ENCODE results near the gene WDR91.

Gene WDR91

DNA sequence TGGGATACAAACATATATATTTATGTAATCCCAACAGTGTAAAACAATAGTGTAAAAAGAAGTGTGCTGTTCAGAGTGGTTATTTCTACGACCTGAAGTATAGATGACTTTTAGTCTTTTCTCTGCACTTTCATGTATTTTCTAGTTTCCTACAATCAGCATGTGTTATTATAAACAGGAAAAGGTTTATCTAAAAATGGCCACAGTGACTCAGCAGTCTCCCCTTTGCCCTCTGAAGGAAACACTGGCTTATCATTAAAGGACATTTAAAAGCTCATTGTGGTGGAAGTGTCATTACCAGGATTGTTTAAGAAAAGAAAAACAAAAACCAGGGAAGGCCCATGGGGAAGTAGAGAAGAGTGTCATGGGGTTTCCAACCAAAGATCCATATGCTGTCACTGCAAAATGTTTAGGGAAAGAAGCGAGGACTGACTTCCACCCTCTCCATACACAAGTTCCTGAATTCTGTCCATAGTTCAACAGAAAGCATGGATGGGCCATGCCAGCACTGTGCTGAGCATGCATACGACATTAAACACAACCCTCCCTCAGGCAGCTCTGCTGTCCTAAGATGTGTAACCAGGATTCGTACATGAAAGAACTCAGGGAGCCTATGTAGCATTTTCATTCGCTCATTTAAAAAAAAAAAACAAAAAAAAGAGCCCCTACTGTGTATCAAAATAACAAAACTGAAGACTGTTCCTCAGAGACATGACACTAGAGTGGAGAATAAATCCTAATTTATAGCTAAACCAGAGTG is 51.0 kb downstream of the WDR91 start:
- DNase-seq = no peak

GRCh38 chr7:135159359-135160085 is 51.8 kb downstream of the WDR91 start:
- no peak for DNase-seq

- no peak for DNase-seq
Observed at GRCh38 chr7:135158874-135159273, 52.5 kb downstream of the WDR91 start.

GRCh38 chr7:135158141-135158655 is 53.1 kb downstream of the WDR91 start:
- no peak for DNase-seq

DNA sequence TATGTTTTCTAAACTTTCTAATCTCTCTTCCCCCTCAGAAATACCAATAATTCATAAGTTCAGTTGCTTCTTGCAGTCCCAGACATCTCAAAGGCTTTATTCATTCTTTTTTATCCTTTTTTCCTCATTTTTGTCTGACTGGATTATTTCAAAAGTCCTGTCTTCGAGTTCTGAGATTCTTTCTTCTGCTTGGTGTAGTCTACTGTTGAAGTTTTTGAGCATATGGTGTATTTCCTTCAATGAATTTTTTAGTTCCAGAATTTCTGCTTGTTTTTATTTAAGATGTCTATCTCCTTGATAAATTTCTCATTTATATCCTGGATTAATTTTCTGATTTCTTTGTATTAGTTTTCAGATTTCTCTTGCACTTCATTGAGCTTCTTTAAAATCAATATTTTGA is 55.0 kb downstream of the WDR91 start:
- no peak for DNase-seq

DNA sequence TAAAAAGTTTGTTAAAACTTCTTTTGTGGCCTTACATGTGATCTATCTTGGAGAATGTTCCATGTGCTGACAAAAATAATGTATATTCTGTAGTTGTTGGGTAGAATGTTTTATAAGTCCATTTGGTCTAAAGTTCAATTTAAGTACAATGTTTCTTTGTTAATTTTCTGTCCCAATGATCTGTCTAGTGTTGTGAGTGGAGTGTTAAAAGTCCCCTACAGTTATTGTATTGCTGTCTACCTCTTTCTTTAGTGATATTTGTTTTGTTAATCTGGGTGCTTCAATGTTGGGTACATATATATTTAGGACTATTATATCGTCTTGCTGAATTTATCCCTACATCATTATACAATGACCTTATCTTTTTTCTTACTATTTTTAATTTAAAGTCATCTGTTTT is 56.6 kb downstream of the WDR91 start:
- no peak for DNase-seq

GRCh38 chr7:135152442-135152841 is 58.9 kb downstream of the WDR91 start:
- DNase-seq = no peak

DNA sequence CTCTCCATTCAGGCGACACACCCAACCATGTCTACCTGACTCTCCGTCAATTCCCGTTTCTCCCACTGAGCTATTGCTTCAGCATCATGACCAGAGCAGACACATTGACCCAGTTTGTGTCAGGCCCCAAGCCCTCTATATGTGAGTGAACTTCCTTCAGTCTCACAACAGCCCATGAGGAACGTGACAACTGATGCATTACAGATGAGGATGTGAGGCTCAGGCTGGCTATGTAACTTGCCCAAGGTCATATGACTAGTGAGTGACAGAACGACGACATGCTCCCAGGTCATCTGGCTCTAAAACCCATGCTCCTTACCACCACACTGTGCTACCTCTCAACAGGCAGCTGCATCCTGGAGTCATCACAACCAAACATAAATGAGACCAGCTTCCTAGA is 59.8 kb downstream of the WDR91 start:
- no peak for DNase-seq

GRCh38 chr7:135151132-135151531 is 60.2 kb downstream of the WDR91 start:
- DNase-seq = no peak

GRCh38 chr7:135150072-135150782 is 61.1 kb downstream of the WDR91 start:
- no peak for DNase-seq

GRCh38 chr7:135147899-135148721 is 63.2 kb downstream of the WDR91 start, which contains the start of gene TMEM140:
TMEM140 (plus strand) TSS chr7:135148072; CDS start chr7:135164442, 16,370 bp downstream.
- peak in 8 of 14 donors; percentile 45 to 83 (median 55) for DNase-seq

DNA sequence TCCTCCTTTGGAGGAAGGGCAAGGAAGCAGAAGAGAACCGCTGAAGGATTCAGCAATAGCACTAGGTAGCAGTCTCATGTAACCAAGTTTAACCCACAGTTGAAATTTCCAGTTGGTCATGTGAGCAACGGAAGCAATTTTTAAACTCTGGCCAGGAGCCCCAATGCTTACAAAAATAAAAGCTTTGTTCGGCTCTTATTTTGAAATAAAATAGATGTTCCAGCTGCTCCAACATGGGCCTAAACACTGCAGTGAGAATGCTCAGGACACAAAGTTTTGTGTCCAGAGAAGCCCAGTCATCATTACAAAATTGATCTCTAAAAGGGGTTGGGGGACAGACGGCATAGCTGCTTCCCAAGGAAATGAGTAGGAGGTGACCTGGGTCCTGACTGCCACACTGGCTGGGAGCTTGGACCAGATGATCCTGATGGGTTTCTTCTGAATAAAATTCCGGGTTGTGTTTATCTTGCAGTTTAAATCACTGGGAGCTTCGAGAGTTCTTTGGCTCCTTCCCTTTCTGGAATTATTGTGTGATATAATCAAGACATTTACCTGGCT is 63.9 kb downstream of the WDR91 start:
- peak in 4 of 14 donors; percentile 32 to 83 (median 44) for DNase-seq

GRCh38 chr7:135143885-135144668 is 67.2 kb downstream of the WDR91 start:
- DNase-seq = no peak
